GM12872 (cell line): Measurements from ENCODE around the gene KCNQ5.

Experiments
- CTCF ChIP-seq: IDR thresholded peaks from 3 replicates; pipeline ENCODE4 v1.5.1; 2011; ENCODE audit warnings: low read depth, mild to moderate bottlenecking, low read length, moderate library complexity; ENCODE audit not compliant: insufficient read depth

KCNQ5 gene

DNA sequence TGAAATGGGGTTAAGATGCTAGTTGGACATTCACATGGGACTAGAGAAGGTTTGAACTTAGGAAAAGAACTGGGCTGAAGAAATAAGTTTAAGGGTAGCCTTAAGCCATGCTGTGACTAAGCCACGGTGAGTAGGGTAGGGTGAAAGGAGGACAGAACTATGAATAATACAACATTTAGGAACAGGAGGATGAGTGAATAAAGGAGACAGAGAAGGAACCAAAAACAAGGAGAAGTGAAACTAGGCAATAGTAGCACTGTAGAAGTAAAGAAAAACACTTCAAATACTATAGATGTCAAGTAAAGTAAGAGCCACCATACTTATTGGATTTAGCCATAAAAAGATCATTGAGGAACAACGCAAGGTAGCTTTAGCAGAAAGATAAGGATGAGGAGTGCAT lies 111.2 kb downstream of the KCNQ5 start:
- TF ChIP-seq CTCF, result no peak

DNA sequence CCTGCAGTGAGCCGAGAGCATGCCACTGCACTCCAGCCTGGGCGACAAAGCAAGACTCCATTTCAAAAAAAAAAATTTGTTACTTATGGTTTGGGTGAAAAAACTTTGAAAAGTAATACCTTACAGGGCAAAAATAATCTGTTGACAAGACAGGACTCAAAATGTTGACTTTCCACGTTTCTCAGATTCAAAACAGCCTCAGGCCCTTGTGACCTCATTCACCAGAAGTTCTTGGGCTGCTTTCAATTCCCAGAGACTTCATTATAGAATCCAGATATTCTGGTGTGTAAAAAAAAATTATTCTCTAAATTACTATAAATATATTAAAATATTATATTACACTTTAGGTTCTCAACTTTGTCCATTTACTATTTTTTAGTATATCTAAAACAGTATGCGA lies 116.2 kb downstream of the KCNQ5 start:
- no peak for TF ChIP-seq CTCF

GRCh38 chr6:72739368-72739779 lies 117.5 kb downstream of the KCNQ5 start:
- no peak for TF ChIP-seq CTCF

- no peak for TF ChIP-seq CTCF
Observed at GRCh38 chr6:72740135-72740534, 118.3 kb downstream of the KCNQ5 start.

- no peak for TF ChIP-seq CTCF
Observed at GRCh38 chr6:72741083-72741482, 119.2 kb downstream of the KCNQ5 start.

DNA sequence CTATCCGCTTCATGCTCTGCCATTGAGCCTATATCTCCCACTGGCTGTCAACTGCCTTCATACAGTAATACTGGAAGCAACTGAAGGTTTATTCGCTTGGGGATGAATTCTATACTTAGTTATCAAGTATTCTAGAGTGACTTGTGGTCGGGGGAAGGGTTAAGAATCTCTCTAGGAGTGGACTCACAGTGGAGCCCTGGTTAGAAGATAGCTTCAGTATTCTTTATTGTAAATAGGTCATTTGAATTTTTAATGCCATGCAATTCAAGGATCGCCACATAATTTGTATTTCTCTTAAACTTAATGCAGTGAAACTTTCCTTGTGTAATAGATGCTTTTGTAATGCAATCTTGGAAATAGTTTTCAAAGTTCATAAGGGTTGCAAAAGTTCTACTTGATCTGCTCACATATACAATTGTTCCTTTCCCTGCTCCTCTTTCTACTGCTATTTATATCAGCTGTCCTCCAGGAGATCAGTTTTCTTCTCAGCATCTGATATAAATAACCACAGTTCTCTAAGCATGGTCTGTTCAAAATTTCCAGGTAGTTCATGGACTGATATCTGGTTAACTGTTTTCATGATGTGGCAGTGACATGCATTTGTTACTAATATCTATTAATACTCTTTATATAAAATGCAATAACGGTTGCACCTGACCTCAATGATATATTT lies 120.3 kb downstream of the KCNQ5 start:
- TF ChIP-seq CTCF, result no peak

DNA sequence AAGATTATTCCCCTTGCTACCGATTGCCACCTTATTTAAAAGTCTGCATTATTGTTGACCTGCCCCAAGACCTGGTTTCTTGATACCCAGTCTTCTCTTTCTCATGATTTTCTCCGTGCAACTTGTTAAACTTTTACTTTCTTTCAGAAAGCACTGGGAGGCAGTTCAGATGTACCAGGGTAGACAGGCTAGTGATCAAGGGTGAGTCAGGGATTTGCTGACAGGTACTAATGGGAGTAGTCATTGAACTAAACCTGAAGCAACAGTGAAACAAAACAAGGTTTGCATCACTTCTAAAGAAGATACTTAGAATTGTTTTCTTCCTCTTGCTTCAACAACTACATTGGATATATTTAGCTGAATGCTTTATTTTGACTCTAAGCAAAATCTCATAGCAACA lies 124.4 kb downstream of the KCNQ5 start:
- no peak for TF ChIP-seq CTCF
